ENCODE measurements around the gene GRK4. TPM values are rescaled to one million over a fixed set of nuclear protein-coding genes. Genes with fewer than 3 reads are reported as not detected.

The GRK4 gene
- total and polyA plus RNA-seq, 12 donors: 4.7 to 24.5 (median 10.3) TPM

- H3K36me3 ChIP-seq: peaks cover 0 to 7% (median 0%) of the 10 kb centered on the region in 9 donors
- ATAC-seq (no peak), DNase-seq (no peak)
- no peaks in the 10 kb centered on the region for H3K9me3 ChIP-seq
- H3K27me3 ChIP-seq: no peaks in the 10 kb centered on the region
- H3K4me3 ChIP-seq: no peak overlapping the region
- no peak overlapping the region for H3K27ac ChIP-seq
- intact Hi-C loops (cut with DNase I): loop anchor here in 3 of 10 donors (5.0 to 10.0 kb wide), 3 partner anchors 70 to 550 kb away; partner anchors contain the start of genes CFAP99 (in 1 of the 3) and ZFYVE28 (in 1 of the 3)
- TF ChIP-seq CTCF (IDR thresholded peaks at IDR 0.05): no peak
- WGBS, 2 donors: 88 to 89% methylated on average over 16 of the region's 16 CpGs
- peaks cover 9 to 28% (median 25%) of the 10 kb centered on the region in 9 donors for H3K4me1 ChIP-seq
These were observed 1.9 kb downstream of the GRK4 start for GRCh38 chr4:2965262-2965661.

GRCh38 chr4:2968381-2968780 is 5.0 kb downstream of the GRK4 start:
- no peak for DNase-seq
- intact Hi-C loops (cut with DNase I): loop anchor here in 3 of 10 donors (5.0 to 10.0 kb wide), 3 partner anchors 66 to 554 kb away; partner anchors contain the start of genes CFAP99 (in 1 of the 3) and ZFYVE28 (in 1 of the 3)
- H3K27ac ChIP-seq: no peak overlapping the region
- H3K4me1 ChIP-seq: peaks cover 0 to 13% (median 9%) of the 10 kb centered on the region in 9 donors
- 78% methylated on average over 3 of the region's 3 CpGs for WGBS, 2 donors
- no peak overlapping the region for H3K4me3 ChIP-seq
- no peaks in the 10 kb centered on the region for H3K9me3 ChIP-seq
- no peak for ATAC-seq
- TF ChIP-seq CTCF (IDR thresholded peaks at IDR 0.05): no peak
- no peaks in the 10 kb centered on the region for H3K27me3 ChIP-seq
- peaks cover 0 to 10% (median 0%) of the 10 kb centered on the region in 9 donors for H3K36me3 ChIP-seq

GRCh38 chr4:2971275-2971674 is 7.9 kb downstream of the GRK4 start:
- H3K9me3 ChIP-seq: no peaks in the 10 kb centered on the region
- WGBS, 2 donors: 88 to 93% methylated on average over 3 of the region's 3 CpGs
- intact Hi-C loops (cut with DNase I): no loop called here

More at GRCh38 chr4:2971275-2971674, 7.9 kb downstream of the GRK4 start:
- no peaks in the 10 kb centered on the region for H3K4me1 ChIP-seq
- no peak for ATAC-seq
- TF ChIP-seq CTCF (IDR thresholded peaks at IDR 0.05): no peak
- H3K27ac ChIP-seq: no peak overlapping the region
- peaks cover 0 to 12% (median 0%) of the 10 kb centered on the region in 9 donors for H3K36me3 ChIP-seq
- no peaks in the 10 kb centered on the region for H3K27me3 ChIP-seq
- H3K4me3 ChIP-seq: no peak overlapping the region
- no peak for DNase-seq

Data from heart right ventricle (tissue), 16 donors.